Endothelial cell (in vitro differentiated cells): ENCODE measurements around the gene SGMS1. TPM values are rescaled to one million over a fixed set of nuclear protein-coding genes. Genes with fewer than 3 reads are reported as not detected.

Experiments used
- DNase-seq: peaks from one replicate; pipeline ENCODE4 v3.0.0; 2021; ENCODE audit warnings: low spot score
- H3K27ac Mint-ChIP-seq: one replicate; pipeline ENCODE4 v1.8.0; 2021; ENCODE audit warnings: mixed read lengths, inconsistent platforms; ENCODE audit not compliant: unreplicated experiment
- H3K27me3 Mint-ChIP-seq: one replicate; pipeline ENCODE4 v1.8.0; 2021; ENCODE audit warnings: mild to moderate bottlenecking, moderate library complexity, mixed read lengths, inconsistent platforms; ENCODE audit not compliant: unreplicated experiment
- H3K36me3 Mint-ChIP-seq: one replicate; pipeline ENCODE4 v1.8.0; 2021; ENCODE audit warnings: mild to moderate bottlenecking, low read depth, mixed read lengths, inconsistent platforms; ENCODE audit not compliant: unreplicated experiment
- H3K4me1 Mint-ChIP-seq: one replicate; pipeline ENCODE4 v1.8.0; 2021; ENCODE audit warnings: mild to moderate bottlenecking, mixed read lengths, inconsistent platforms; ENCODE audit not compliant: unreplicated experiment
- H3K4me3 Mint-ChIP-seq: one replicate; pipeline ENCODE4 v1.8.0; 2021; ENCODE audit warnings: mild to moderate bottlenecking, mixed read lengths, inconsistent platforms; ENCODE audit not compliant: unreplicated experiment
- H3K9me3 Mint-ChIP-seq: one replicate; pipeline ENCODE4 v1.8.0; 2021; ENCODE audit warnings: mixed read lengths, inconsistent platforms; ENCODE audit not compliant: unreplicated experiment
- total RNA-seq: library from RNA; stranded (reverse); fragmentation: NEBNext Ultra II Directional; extraction: Animal tissue kit (Norgen Biotek cat#: 25700); gene quantifications from one replicate; pipeline ENCODE4 v1.2.1, GENCODE V29; 2021; ENCODE audit not compliant: unreplicated experiment
- TF ChIP-seq, protein P1 (sequence below): fragments of 200-600 bp; sonication (generic); IDR thresholded peaks from one replicate; pipeline ENCODE4 v1.5.0; 2021; ENCODE audit warnings: antibody characterized with exemption; ENCODE audit not compliant: unreplicated experiment

SGMS1 gene
- total RNA-seq, 1 donor from 2014 or later, result 12.4 TPM

DNA sequence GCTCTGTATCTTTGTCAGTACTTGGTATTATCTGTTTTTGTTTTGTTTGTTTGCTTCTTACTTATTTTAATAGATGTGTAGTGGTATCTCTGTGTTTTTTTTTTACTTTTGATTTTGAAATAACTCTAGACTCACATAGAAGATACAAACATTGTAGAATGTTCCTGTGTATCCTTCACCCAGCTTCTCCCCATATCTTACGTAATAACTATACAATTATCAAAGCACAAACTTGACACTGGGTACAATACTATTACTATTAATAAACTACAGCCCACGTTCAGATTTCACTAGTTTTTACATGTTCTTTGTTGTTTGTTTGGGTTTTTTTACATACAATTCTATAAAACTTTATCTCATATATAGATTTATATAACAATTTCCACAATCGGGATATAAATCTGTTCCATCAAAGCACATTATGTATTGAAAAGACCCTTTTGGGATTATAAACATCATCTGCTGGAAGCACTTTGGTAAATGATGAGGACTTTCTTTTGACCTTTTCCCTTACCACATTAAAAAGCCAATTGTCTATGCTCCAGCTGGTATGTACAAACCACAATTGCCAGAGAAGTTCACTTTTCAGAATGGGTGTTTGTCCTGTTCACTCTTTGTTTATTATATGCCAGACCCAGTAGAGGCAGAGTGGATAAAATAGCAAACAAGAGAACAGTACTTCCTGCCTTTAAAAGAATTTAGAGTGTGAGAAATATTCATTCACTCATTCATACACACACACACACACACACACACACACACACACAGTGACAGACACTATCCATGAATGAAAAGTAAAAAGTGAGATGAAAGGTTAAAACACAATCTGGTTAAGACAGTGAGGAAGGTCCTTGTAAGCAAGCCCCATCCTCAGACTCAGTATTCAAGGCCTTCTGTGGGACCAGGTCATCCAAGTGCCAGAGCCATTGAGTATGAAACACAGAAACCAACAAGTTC is 113.0 kb downstream of the SGMS1 start:
- peaks cover 3% of the 10 kb centered on the region for H3K4me1 Mint-ChIP-seq
- no peak overlapping the region for H3K27ac Mint-ChIP-seq
- DNase-seq, result no peak
- H3K27me3 Mint-ChIP-seq, result peaks cover 1% of the 10 kb centered on the region
- TF ChIP-seq, protein P1, sequence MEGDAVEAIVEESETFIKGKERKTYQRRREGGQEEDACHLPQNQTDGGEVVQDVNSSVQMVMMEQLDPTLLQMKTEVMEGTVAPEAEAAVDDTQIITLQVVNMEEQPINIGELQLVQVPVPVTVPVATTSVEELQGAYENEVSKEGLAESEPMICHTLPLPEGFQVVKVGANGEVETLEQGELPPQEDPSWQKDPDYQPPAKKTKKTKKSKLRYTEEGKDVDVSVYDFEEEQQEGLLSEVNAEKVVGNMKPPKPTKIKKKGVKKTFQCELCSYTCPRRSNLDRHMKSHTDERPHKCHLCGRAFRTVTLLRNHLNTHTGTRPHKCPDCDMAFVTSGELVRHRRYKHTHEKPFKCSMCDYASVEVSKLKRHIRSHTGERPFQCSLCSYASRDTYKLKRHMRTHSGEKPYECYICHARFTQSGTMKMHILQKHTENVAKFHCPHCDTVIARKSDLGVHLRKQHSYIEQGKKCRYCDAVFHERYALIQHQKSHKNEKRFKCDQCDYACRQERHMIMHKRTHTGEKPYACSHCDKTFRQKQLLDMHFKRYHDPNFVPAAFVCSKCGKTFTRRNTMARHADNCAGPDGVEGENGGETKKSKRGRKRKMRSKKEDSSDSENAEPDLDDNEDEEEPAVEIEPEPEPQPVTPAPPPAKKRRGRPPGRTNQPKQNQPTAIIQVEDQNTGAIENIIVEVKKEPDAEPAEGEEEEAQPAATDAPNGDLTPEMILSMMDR, result no peak
- no peaks in the 10 kb centered on the region for H3K36me3 Mint-ChIP-seq
- H3K9me3 Mint-ChIP-seq, result no peaks in the 10 kb centered on the region
- H3K4me3 Mint-ChIP-seq, result no peak overlapping the region

DNA sequence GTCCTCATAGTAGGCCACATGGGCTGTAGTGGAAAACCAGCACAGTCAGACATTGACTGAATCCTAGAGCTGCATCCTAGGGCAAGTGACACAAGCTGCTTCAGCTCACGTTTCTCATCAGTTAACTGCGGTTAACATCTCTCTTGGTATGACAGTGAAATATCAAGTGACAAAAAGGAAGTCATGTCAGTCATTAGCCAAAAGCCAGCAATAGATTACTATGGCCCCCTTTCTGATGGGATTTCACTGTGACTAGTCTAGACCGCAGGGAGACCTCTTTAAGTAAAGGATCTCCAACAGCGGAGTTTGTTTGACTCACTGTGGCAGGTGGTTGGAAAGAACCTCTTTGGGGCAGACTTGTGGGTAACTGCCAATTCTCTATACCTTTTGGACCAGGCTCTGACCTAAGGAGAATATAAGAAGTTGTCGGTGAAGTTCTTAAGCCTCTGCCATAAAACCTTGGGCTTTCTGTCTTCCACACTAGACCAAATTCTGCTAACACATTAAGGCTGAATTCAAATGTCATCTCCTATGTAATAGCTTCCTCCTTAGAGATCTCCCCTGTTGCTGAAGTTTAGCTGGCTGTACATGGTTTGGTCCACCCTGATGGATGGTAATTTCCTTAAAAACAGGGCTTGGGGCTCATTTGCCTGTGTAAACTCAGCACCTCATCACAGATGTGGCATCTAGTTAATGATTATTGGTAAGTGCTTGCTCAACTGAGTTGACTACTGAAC is 115.3 kb downstream of the SGMS1 start:
- no peak for DNase-seq
- peaks cover 1% of the 10 kb centered on the region for H3K27me3 Mint-ChIP-seq
- no peaks in the 10 kb centered on the region for H3K36me3 Mint-ChIP-seq
- no peak overlapping the region for H3K4me3 Mint-ChIP-seq
- TF ChIP-seq, protein P1, result no peak
- no peaks in the 10 kb centered on the region for H3K9me3 Mint-ChIP-seq
- no peak overlapping the region for H3K27ac Mint-ChIP-seq
- peaks cover 3% of the 10 kb centered on the region for H3K4me1 Mint-ChIP-seq

DNA sequence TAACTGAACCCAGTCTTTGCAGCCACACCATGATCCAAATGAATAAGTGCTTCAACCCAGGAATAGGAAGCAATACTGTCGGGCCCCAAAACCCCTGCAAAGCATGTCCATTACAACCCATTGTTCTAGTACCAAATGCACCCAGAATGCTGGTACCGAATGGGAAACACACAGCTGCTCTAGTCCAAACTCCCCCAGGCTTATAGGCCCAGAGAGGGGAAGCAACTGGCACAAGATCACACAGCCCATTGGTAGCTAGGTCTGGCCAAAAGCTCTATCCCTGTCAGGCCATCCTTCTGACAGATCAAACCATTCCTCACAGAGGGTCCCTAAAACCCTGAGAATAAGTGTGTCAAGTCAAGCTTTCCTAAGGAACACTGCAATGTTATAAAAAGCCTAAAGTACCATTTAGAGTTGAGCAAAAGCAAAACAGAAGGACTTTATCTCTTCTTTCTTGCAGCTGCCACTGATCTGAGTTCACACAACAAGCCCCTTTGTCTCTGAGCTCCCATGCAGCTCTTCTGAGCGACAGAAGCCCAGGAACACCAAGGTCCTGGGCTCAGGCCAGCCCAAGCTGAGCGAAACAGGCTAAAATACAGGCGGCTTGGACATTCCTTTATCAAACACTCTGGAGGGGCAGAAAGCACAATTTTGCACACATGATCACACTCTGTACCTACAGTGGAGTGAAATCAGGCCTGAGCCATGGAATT is 116.7 kb downstream of the SGMS1 start:
- no peak overlapping the region for H3K27ac Mint-ChIP-seq
- no peak for DNase-seq
- peaks cover 6% of the 10 kb centered on the region for H3K4me1 Mint-ChIP-seq
- no peaks in the 10 kb centered on the region for H3K36me3 Mint-ChIP-seq
- TF ChIP-seq, protein P1, result no peak
- no peak overlapping the region for H3K4me3 Mint-ChIP-seq
- no peaks in the 10 kb centered on the region for H3K9me3 Mint-ChIP-seq
- peaks cover 1% of the 10 kb centered on the region for H3K27me3 Mint-ChIP-seq

DNA sequence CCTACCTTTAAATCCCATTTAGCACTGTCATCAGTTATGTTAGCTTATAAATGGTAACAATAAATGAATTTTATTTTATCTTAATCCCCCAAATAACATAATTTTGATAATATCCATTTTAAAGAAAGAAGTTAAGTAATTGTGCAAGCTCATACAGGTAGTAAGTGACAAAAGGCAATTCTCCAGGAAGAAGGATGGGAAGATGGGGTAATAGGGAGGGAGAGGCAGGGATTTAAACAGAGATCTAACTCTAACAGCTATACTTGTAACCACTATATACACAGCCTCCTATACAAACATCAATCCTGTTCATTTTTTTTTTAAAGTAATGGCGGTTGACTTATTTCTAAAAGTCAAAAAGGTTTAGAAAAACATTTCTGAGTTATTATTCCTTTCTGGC is 119.4 kb downstream of the SGMS1 start:
- DNase-seq, result no peak
- Mint-ChIP-seq H3K27ac (no peak overlapping the region), H3K36me3 (no peaks in the 10 kb centered on the region), H3K27me3 (peaks cover 1% of the 10 kb centered on the region), H3K4me1 (peaks cover 6% of the 10 kb centered on the region), H3K4me3 (no peak overlapping the region), H3K9me3 (no peaks in the 10 kb centered on the region)
- TF ChIP-seq, protein P1, result no peak
